ENCODE results near the gene ACY1.
A peak's percentile ranks its signal among the peaks of the same experiment; 100 is the strongest.
"Not testable (repeated sequence)": the region's sequence is repeated elsewhere in the genome, so short reads cannot be mapped to it uniquely, and the experiment has no call there.

Gene ACY1

DNA sequence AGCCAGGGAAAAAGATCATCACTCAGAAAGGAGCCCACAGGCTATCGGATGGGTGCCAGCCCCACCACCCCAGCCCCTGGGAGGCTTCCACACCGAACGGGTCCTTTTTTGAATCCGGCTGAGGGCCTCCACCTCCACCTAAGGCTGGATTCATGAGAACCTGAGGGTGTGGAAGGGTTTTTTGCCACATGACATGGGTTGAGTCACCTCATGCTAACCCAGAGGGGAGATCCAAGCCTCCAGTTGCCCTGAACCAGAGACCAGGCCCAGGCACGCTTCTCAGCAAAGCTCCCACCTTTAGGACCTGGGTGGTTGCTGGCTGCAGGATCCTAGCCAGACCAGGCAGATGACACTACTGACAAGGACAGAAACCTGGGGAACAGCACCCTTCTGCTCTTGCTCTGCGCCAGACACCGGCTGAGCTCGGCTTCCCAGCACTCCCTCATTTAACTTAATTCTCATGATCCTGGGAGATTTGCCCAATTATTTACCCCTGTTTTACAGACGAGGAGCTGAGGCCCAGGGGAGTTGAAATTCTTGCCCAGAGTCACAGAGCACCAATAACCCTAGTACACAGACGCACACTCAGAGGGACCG, 47.5 kb downstream of the ACY1 start:
- no peak for DNase-seq

DNA sequence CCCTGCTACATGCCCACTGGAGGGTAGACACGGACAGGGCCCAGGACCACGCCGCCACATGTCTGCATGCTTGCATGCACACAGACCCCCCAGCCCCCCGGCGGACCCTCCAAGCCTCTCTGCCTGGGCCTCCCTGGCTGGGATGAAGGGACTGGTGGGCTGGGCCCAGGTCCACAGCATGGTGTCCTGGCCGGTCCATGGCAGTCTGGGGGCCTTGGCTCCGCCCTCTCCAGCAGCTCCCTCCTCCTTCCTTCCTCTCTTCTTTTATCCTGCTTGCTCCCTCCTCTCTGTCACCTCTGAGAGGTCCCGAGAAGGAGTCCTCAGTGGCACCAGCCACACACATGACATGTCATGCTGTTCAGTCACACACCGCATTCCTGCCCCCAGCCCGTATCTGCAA, 48.6 kb downstream of the ACY1 start:
- DNase-seq = no peak

DNA sequence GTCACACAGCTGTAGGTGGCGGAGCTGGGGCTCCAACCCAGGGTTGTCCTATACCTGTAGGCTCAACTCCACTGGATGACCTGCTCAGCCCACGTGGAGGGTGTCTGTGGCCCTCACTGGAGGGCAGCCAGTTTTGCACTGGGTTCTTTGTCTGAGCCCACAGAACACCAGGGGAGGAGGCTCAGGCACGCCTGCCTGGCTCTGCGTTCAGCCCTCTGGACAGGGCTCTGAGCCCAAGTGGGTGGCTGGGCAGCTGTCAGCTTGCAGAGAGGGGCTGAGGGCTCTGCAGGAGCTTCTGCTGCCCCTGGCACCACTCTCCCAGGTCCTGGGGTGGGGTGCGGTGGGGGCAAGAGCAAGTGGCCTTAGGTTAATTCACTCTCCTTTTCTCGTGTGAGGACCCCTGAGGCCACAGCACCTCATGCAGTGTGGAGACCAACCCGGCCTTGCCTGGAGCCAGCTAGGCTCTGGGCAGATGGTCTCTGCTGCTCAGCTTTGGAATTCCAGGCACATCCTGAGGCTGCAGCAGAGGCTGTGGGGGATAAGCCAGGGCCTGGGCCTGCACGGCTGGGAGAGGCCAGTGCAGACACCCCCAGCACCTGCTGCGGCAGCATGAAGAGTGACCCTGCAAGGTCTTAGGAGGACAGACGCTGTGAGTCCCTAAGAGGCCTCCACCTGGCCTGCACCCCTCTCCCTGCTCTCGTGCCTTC, 49.5 kb downstream of the ACY1 start:
- DNase-seq = peak; percentile 42

DNA sequence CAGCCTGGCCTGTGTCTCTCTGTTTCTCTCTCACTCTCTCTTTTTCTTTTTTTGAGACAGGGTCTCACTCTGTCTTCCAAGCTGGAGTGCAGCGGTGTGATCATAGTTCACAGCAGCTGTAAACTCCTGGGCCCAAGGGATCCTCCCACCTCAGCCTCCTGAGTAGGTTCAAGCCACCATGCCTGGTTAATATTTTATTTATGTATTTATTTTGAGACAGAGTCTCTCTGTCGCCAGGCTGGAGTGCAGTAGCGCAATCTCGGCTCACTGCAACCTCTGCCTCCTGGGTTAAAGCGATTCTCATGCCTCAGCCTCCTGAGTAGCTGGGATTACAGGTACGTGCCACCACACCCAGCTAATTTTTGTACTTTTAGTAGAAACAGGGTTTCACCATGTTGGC, 50.4 kb downstream of the ACY1 start:
- not testable (repeated sequence) for DNase-seq

DNA sequence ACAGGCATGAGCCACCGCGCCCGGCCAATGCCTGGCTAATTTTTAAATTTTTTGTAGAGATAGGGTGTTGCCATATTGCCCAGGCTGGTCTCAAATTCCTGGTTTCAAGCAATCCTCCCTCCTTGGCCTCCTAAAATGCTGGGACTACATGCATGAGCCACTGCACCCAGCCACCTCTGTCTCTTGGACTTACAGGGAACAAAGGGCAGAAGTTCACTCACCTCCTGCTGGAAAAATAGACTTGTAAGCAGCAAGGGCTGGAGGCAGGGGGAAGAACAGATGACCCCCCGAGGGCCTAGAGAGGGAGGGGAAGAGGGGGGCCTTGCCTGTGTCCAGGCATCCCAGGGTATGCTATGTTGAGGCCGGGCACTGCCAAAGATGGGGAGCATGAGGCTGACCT, 50.9 kb downstream of the ACY1 start:
- DNase-seq = no peak

DNA sequence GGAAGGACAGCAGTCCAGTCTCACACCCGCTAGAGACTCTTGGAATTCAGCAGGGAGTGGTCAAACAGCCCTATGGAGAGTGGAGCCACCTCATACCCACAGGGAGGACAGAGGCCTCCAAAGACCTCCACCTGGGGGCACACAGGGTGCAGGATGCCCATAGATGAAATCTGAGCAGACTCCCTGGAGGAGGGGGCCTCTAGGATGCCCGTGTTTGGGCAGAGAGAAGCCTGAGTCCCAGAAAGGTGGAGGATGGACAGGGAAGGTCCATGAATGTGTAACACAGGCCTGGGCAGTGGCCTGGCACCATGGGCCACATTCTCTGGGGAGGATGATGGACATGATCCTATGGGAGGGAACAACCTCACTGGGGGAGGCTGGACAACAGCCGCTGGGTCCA, 51.3 kb downstream of the ACY1 start:
- DNase-seq = no peak

DNA sequence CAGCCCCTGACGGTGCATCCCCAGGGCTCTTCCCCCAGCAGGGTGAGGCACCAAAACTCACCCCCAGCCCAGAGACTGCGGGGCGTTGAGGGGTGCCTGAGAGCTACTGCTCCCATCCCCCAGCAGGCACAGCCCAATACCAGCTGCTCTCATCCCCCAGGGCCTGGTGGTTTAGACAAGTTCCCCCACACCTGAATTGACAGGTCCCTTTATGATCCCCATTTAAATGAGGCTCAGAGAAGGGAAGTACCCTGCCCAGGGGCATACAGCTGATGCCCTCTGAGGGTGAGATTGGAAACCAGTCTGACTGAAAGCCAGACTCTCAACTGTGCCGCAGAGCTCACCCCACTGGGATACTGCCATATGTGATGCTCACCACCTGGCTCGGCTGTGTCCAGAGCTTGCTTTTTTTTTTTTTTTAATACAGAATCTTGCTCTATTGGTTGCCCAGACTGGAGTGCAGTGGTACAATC, 52.9 kb downstream of the ACY1 start:
- no peak for DNase-seq

DNA sequence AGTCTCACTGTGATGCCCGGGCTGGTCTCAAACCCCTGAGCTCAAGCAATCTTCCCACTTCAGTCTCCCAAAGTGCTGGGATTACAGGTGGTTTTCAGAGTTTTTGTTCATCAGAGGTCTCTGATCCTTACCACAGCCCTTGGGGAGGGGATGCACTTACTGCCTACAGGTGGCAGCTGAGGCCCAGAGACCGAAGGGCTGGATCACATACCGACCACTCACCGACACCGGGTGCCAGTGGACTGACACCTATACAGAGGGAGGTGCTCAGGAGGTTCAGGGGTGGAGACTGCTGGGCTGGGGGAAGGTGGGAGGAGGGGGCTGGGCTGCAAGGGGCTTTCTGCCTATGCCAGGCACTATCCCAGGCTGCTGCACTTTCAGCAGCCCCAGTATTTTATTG, 53.5 kb downstream of the ACY1 start:
- DNase-seq = no peak

DNA sequence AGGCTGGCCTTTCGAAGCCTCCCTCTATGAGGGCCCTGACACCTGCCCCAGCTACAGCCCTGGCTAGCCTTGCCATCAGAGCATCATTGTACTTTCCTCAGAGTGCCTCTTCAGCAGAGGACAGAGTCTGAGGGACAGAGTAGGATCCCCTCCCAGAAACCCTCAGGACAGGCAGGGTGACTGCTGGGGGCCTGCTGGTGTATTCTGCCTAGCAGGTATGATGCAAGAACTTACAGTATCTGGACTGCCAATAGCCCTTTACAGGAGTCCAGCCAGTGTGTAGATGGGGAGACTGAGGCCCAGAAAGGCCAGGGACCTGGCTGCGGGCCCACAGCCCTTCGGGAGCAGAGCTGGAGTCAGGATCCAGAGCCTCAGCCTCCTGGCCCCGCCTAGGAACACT, 54.0 kb downstream of the ACY1 start:
- no peak for DNase-seq

DNA sequence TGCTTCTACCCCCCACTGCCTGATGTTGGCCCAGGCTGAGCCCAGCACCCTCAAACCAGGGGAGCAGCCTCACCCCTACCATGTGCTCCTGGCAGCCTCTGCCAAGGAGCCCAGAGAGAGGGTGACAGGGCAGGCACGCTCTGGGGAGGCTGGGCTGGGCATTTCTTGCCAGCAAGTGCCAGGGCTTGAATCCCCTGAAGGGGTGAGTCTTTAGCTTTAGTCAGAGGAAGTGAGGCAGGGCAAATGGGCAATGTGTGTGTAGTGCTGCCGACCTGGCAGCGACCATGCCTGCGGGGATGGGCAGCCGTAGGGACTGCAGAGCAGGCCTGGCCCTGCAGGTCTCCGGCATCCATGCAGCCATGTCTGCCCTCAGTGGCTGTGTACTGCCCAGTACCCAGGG, 54.9 kb downstream of the ACY1 start:
- DNase-seq = no peak

All from midbrain (tissue), 1 donor.